ENCODE measurements around the gene PEX14. TPM values are rescaled to one million over a fixed set of nuclear protein-coding genes. Genes with fewer than 3 reads are reported as not detected.

PEX14 gene
- total and polyA plus RNA-seq, 10 of the 15 experiments (the other 5 are each of a cell fraction or from before 2014, with no cell fraction given), result 1.4 to 23.2 (median 12.0) TPM

- no peaks in the 10 kb centered on the region for H3K9me3 ChIP-seq (replicated peaks; ENCODE audit: control insufficient read depth, insufficient read depth, low read length)
- no TSS peak for BruUV-seq (replicated peaks)
- peak overlapping the region; percentile 86 for H3K27ac ChIP-seq (ENCODE audit: control insufficient read depth, insufficient read depth)
- no peak overlapping the region for H3K4me3 ChIP-seq
- no peak overlapping the region for H2AFZ ChIP-seq (ENCODE audit: control insufficient read depth, low read depth, low read length)
- peaks cover 0 to 5% of the 10 kb centered on the region in 2 experiments; a peak in 2 of 4 replicates for H3K36me3 ChIP-seq (ENCODE audit: control insufficient read depth in 2 of 2, insufficient read depth in 2 of 2, low read length in 1 of 2)
- RAD21 ChIA-PET (ENCODE audit: unreplicated experiment), result interaction anchor here (1.0 kb wide), 1 partner anchor 21 kb away, joined by 3 read pairs; no protein-coding TSS in a partner anchor
- ATAC-seq, result peak; percentile 12
- H3K27me3 ChIP-seq (replicated peaks in 1 of 2; ENCODE audit: control insufficient read depth in 2 of 2, insufficient read depth in 2 of 2, low read length in 1 of 2), result no peaks in the 10 kb centered on the region
- CTCF ChIA-PET, result interaction anchor here (1.0 kb wide), 1 partner anchor 9 kb away, joined by 3 read pairs; no protein-coding TSS in a partner anchor
- H4K20me1 ChIP-seq (ENCODE audit: control insufficient read depth, insufficient read depth), result no peaks in the 10 kb centered on the region; the same call in 1 of the 2 replicates
- in situ Hi-C loops (cut with MboI) (no loop called here), intact Hi-C loops (cut with micrococcal nuclease; ENCODE audit: unreplicated experiment) (loop anchor here (2.0 to 10.0 kb wide), 2 partner anchors 351 to 449 kb away; no protein-coding TSS in a partner anchor)
- POLR2A ChIA-PET, result no interaction called here
- H3K4me1 ChIP-seq (ENCODE audit: control insufficient read depth, insufficient read depth, low read length), result peaks cover 57% of the 10 kb centered on the region
- H3K79me2 ChIP-seq (ENCODE audit: control insufficient read depth, insufficient read depth, low read length), result peaks cover 53% of the 10 kb centered on the region
- DNase-seq (ENCODE audit: low read depth, low spot score), result no peak
- SMC1A ChIA-PET (ENCODE audit: uncharacterized antibody, unreplicated experiment), result interaction anchor here (0.6 to 1.0 kb wide), 3 partner anchors 9 to 93 kb away, joined by 3 to 5 read pairs (median 3); no protein-coding TSS in a partner anchor
- 53% methylated on average over 6 of the region's 6 CpGs for WGBS (ENCODE audit: insufficient coverage, insufficient replicate concordance, low lambda C conversion rate, missing lambda C conversion rate)
- FAIRE-seq, result no peak
- H3K9ac ChIP-seq (ENCODE audit: control insufficient read depth, insufficient read depth, low read length), result peak overlapping the region; percentile 39
- H3K4me2 ChIP-seq (ENCODE audit: control insufficient read depth, insufficient read depth), result peak overlapping the region; percentile 9
- no peak for TF ChIP-seq ZNF24 (IDR thresholded peaks at IDR 0.05)
- TF ChIP-seq GABPA (IDR thresholded peaks at IDR 0.05; ENCODE audit: low read depth), result no peak
- TF ChIP-seq, protein P1, sequence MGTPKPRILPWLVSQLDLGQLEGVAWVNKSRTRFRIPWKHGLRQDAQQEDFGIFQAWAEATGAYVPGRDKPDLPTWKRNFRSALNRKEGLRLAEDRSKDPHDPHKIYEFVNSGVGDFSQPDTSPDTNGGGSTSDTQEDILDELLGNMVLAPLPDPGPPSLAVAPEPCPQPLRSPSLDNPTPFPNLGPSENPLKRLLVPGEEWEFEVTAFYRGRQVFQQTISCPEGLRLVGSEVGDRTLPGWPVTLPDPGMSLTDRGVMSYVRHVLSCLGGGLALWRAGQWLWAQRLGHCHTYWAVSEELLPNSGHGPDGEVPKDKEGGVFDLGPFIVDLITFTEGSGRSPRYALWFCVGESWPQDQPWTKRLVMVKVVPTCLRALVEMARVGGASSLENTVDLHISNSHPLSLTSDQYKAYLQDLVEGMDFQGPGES (IDR thresholded peaks at IDR 0.05), result no peak
- no peak for TF ChIP-seq FOS (IDR thresholded peaks at IDR 0.05; ENCODE audit: borderline replicate concordance, extremely low read depth, insufficient read length)
- TF ChIP-seq NFXL1 (IDR thresholded peaks at IDR 0.05; ENCODE audit: borderline replicate concordance), result no peak
- 0 out of 2 replicates have a peak, but pooled peaks have one; percentile 3 for TF ChIP-seq MTA2 (IDR thresholded peaks at IDR 0.05; ENCODE audit: low read depth)
- peak; percentile 87; the same call in 2 of the 3 replicates for TF ChIP-seq POU2F2 (IDR thresholded peaks at IDR 0.05; ENCODE audit: borderline replicate concordance, low read depth, low read length)
- peak; percentile 83 for TF ChIP-seq MEF2B (IDR thresholded peaks at IDR 0.05; ENCODE audit: partially characterized antibody, poor library complexity, severe bottlenecking)
- TF ChIP-seq TCF12 (IDR thresholded peaks at IDR 0.05; ENCODE audit: low read depth, low read length), result 0 out of 2 replicates have a peak, but pooled peaks have one; percentile 42
- TF ChIP-seq ZNF274 (IDR thresholded peaks at IDR 0.05; ENCODE audit: insufficient read depth, insufficient read length), result no peak
- TF ChIP-seq POLR2A (IDR thresholded peaks at IDR 0.05; ENCODE audit: low read depth, low read length), result no peak
- TF ChIP-seq NFIC (IDR thresholded peaks at IDR 0.05; ENCODE audit: low read depth, low read length), result no peak
- TF ChIP-seq TARDBP (IDR thresholded peaks at IDR 0.05; ENCODE audit: borderline replicate concordance), result no peak
- TF ChIP-seq, protein P2, sequence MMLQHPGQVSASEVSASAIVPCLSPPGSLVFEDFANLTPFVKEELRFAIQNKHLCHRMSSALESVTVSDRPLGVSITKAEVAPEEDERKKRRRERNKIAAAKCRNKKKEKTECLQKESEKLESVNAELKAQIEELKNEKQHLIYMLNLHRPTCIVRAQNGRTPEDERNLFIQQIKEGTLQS (IDR thresholded peaks at IDR 0.05; ENCODE audit: borderline replicate concordance, extremely low read depth, low read depth, low read length), result no peak
- TF ChIP-seq TAF1 (IDR thresholded peaks at IDR 0.05; ENCODE audit: borderline replicate concordance, low read depth, low read length), result no peak
- TF ChIP-seq, protein P3, sequence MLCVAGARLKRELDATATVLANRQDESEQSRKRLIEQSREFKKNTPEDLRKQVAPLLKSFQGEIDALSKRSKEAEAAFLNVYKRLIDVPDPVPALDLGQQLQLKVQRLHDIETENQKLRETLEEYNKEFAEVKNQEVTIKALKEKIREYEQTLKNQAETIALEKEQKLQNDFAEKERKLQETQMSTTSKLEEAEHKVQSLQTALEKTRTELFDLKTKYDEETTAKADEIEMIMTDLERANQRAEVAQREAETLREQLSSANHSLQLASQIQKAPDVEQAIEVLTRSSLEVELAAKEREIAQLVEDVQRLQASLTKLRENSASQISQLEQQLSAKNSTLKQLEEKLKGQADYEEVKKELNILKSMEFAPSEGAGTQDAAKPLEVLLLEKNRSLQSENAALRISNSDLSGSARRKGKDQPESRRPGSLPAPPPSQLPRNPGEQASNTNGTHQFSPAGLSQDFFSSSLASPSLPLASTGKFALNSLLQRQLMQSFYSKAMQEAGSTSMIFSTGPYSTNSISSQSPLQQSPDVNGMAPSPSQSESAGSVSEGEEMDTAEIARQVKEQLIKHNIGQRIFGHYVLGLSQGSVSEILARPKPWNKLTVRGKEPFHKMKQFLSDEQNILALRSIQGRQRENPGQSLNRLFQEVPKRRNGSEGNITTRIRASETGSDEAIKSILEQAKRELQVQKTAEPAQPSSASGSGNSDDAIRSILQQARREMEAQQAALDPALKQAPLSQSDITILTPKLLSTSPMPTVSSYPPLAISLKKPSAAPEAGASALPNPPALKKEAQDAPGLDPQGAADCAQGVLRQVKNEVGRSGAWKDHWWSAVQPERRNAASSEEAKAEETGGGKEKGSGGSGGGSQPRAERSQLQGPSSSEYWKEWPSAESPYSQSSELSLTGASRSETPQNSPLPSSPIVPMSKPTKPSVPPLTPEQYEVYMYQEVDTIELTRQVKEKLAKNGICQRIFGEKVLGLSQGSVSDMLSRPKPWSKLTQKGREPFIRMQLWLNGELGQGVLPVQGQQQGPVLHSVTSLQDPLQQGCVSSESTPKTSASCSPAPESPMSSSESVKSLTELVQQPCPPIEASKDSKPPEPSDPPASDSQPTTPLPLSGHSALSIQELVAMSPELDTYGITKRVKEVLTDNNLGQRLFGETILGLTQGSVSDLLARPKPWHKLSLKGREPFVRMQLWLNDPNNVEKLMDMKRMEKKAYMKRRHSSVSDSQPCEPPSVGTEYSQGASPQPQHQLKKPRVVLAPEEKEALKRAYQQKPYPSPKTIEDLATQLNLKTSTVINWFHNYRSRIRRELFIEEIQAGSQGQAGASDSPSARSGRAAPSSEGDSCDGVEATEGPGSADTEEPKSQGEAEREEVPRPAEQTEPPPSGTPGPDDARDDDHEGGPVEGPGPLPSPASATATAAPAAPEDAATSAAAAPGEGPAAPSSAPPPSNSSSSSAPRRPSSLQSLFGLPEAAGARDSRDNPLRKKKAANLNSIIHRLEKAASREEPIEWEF (IDR thresholded peaks at IDR 0.05; ENCODE audit: insufficient replicate concordance, low read depth, low read length), result peak; percentile 5
- no peak for TF ChIP-seq NR2C1 (IDR thresholded peaks at IDR 0.05)
Observed at GRCh38 chr1:10515976-10516750, 41.4 kb downstream of the PEX14 start.
